GM12878 (cell line): ENCODE data around the gene NR2F1-AS1. TPM values are rescaled to one million over a fixed set of nuclear protein-coding genes. Genes with fewer than 3 reads are reported as not detected.

ENCODE experiments used
- ATAC-seq: fragments of 200-7000 bp; cut with Tn5 transposase; 3 replicates; pipeline ENCODE4 v1.9.1; 2020; ENCODE audit warnings: mild to moderate bottlenecking, moderate library complexity
- BruUV-seq: library from RNA; stranded (reverse); fragments of 400-500 nt; replicated peaks from 2 replicates; lab custom pipeline; 2021; lab: Mats Ljungman, UMichigan
- CTCF ChIA-PET: fragments of 300-600 bp; sonication (Branson Sonifier 250); formaldehyde crosslinking; extraction: SDS; loops from one replicate; lab custom pipeline; 2021; ENCODE audit warnings: inconsistent platforms; lab: Yijun Ruan, JAX
- POLR2A ChIA-PET: fragments of 350-600 bp; formaldehyde crosslinking; extraction: SDS; loops from one replicate; lab custom pipeline; 2021; ENCODE audit warnings: inconsistent platforms; lab: Charles Lee
- RAD21 ChIA-PET: fragments of 300-600 bp; sonication (Branson Sonifier 250); formaldehyde crosslinking; loops from one replicate; lab custom pipeline; 2023; ENCODE audit warnings: antibody characterized with exemption; ENCODE audit not compliant: unreplicated experiment; lab: Charles Lee
- SMC1A ChIA-PET: fragments of 300-600 bp; sonication (Branson Sonifier 250); formaldehyde crosslinking; loops from one replicate; lab custom pipeline; 2023; ENCODE audit not compliant: unreplicated experiment, uncharacterized antibody; lab: Charles Lee
- DNase-seq: peaks from one replicate; pipeline ENCODE4 v3.0.0-alpha.2; 2011; ENCODE audit warnings: low read depth, low spot score
- FAIRE-seq: peaks from 3 replicates; lab custom pipeline; 2011; peaks lifted over from hg19 to GRCh38; lab: Jason Lieb, UNC
- H2AFZ ChIP-seq: 2 replicates; pipeline ENCODE4 v1.6.0; 2011; ENCODE audit warnings: low read depth, low read length, control low read depth; ENCODE audit not compliant: control insufficient read depth
- H3K27ac ChIP-seq: 2 replicates; pipeline ENCODE4 v1.5.1; 2011; ENCODE audit warnings: control low read depth; ENCODE audit not compliant: control insufficient read depth, insufficient read depth
- H3K27me3 ChIP-seq, 2 experiments: replicated peaks in 1 of 2; 2 replicates each; pipeline versions ENCODE4 v1.6.0 to v1.6.1; 2011; ENCODE audit warnings: low read length in 1 of 2; ENCODE audit not compliant: control insufficient read depth in 2 of 2, insufficient read depth in 2 of 2
- H3K36me3 ChIP-seq, 2 experiments: 2 replicates each; pipeline ENCODE4 v1.5.1; 2011; ENCODE audit warnings: low read length in 1 of 2; ENCODE audit not compliant: control insufficient read depth in 2 of 2, insufficient read depth in 2 of 2
- H3K4me1 ChIP-seq: 2 replicates; pipeline ENCODE4 v1.6.1; 2011; ENCODE audit warnings: mild to moderate bottlenecking, low read length, moderate library complexity, mixed read lengths; ENCODE audit not compliant: control insufficient read depth, insufficient read depth
- H3K4me2 ChIP-seq: 2 replicates; pipeline ENCODE4 v1.6.0; 2011; ENCODE audit warnings: control low read depth; ENCODE audit not compliant: control insufficient read depth, insufficient read depth
- H3K4me3 ChIP-seq: fragments of 200-600 bp; sonication (generic); 2 replicates; pipeline ENCODE4 v1.5.1; 2016
- H3K79me2 ChIP-seq: 2 replicates; pipeline ENCODE4 v1.6.0; 2011; ENCODE audit warnings: low read length; ENCODE audit not compliant: control insufficient read depth, insufficient read depth
- H3K9ac ChIP-seq: 2 replicates; pipeline ENCODE4 v1.8.0; 2011; ENCODE audit warnings: low read length, control low read depth, mixed read lengths; ENCODE audit not compliant: control insufficient read depth, insufficient read depth
- H3K9me3 ChIP-seq: replicated peaks from 3 replicates; pipeline ENCODE4 v1.5.1; 2011; ENCODE audit warnings: mild to moderate bottlenecking, low read length; ENCODE audit not compliant: control insufficient read depth, insufficient read depth
- H4K20me1 ChIP-seq: 2 replicates; pipeline ENCODE4 v1.6.0; 2011; ENCODE audit not compliant: control insufficient read depth, insufficient read depth
- EP300 ChIP-seq, 2 experiments: fragments of 150-350 bp in 1 of 2; IDR thresholded peaks; 2 replicates each; pipeline ENCODE4 v1.6.1; 2011 to 2012; ENCODE audit warnings: low read depth in 2 of 2, low read length in 2 of 2, borderline replicate concordance in 1 of 2, improper control_type of control experiment in 1 of 2, inconsistent platforms in 1 of 2; ENCODE audit not compliant: control insufficient read depth in 1 of 2
- IRF3 ChIP-seq: fragments of 450-650 bp; IDR thresholded peaks from 2 replicates; pipeline ENCODE4 v1.6.1; 2014; ENCODE audit warnings: mild to moderate bottlenecking
- KAT2A ChIP-seq: conservative IDR thresholded peaks from 2 replicates; pipeline ENCODE4 v1.6.1; 2011; ENCODE audit warnings: low read depth, low read length; ENCODE audit not compliant: control insufficient read depth
- SKIL ChIP-seq: fragments of 450-650 bp; IDR thresholded peaks from 2 replicates; pipeline ENCODE4 v1.6.1; 2017; ENCODE audit warnings: mild to moderate bottlenecking, low read depth, inconsistent platforms; ENCODE audit not compliant: poor library complexity, severe bottlenecking
- SRF ChIP-seq, 2 experiments: IDR thresholded peaks; 2 replicates each; pipeline ENCODE4 v1.6.1; 2011; ENCODE audit warnings: low read depth in 2 of 2, low read length in 2 of 2, mild to moderate bottlenecking in 1 of 2, moderate library complexity in 1 of 2
- STAT1 ChIP-seq: fragments of 450-650 bp; conservative IDR thresholded peaks from 2 replicates; pipeline ENCODE4 v1.6.1; 2014; ENCODE audit warnings: antibody characterized with exemption, mild to moderate bottlenecking
- TCF3 ChIP-seq: IDR thresholded peaks from 2 replicates; pipeline ENCODE4 v1.6.1; 2012; ENCODE audit warnings: low read depth, mild to moderate bottlenecking, low read length, borderline replicate concordance; ENCODE audit not compliant: insufficient read depth
- WRNIP1 ChIP-seq: IDR thresholded peaks from 2 replicates; pipeline ENCODE4 v1.6.1; 2011; ENCODE audit warnings: low read depth, low read length, improper control_type of control experiment, borderline replicate concordance
- ZBTB4 ChIP-seq: fragments of 450-650 bp; formaldehyde crosslinking; IDR thresholded peaks from 2 replicates; pipeline ENCODE4 v1.4.0; 2022; ENCODE audit warnings: mild to moderate bottlenecking, moderate library complexity
- ZNF207 ChIP-seq: fragments of 450-650 bp; IDR thresholded peaks from 2 replicates; pipeline ENCODE4 v1.6.1; 2014; ENCODE audit warnings: antibody characterized with exemption, mild to moderate bottlenecking, borderline replicate concordance
- WGBS: methylation state at CpG from one replicate; pipeline ENCODE4 v1.1.6; 2016; ENCODE audit warnings: low lambda C conversion rate; ENCODE audit not compliant: insufficient replicate concordance, insufficient coverage; ENCODE audit errors: missing lambda C conversion rate; 5-methylcytosine and 5-hydroxymethylcytosine counted together
- in situ Hi-C: fragments of 300-500 bp; cut with MboI; formaldehyde crosslinking; loops from 9 replicates; pipeline ENCODE4 v1.14.3; 2018; ENCODE audit warnings: mixed read lengths
- intact Hi-C: fragments of 100-400 bp; cut with micrococcal nuclease; formaldehyde crosslinking; loops from one replicate; pipeline ENCODE4 v1.14.2; 2022; ENCODE audit not compliant: unreplicated experiment
- polyA plus RNA-seq, 11 experiments: library from polyadenylated mRNA; depleted of rRNA in 4 of 11; unstranded in 6 of 11; stranded (reverse) in 5 of 11; fragments of >200 nt; fragmentation: Nextera tagmentation in 4 of 11; fragmentation: Illumina TruSeq in 1 of 11; extraction: Ambion mirVana in 4 of 11; extraction: Trizol in 1 of 11; gene quantifications; 1 replicate in 1 of 11; 2 replicates in 10 of 11; pipeline versions ENCODE4 v1.2.1 to v1.2.3, GENCODE V29; 2011 to 2016; ENCODE audit warnings: inconsistent platforms in 2 of 11, missing spikeins in 2 of 11, low read depth in 1 of 11
- total RNA-seq, 4 experiments: library from RNA; depleted of rRNA in 3 of 4; stranded (reverse); fragments of >200 nt in 3 of 4; fragmentation: Illumina TruSeq in 1 of 4; extraction: Trizol in 1 of 4; gene quantifications; 2 replicates each; pipeline versions ENCODE4 v1.2.1 to v1.2.3, GENCODE V29; 2013 to 2021
- TF ChIP-seq, protein P1 (sequence below): IDR thresholded peaks from 2 replicates; pipeline ENCODE4 v1.6.1; 2011; ENCODE audit warnings: borderline replicate concordance, low read depth, mild to moderate bottlenecking, moderate library complexity, low read length; ENCODE audit not compliant: insufficient read depth, poor library complexity, severe bottlenecking
- TF ChIP-seq, protein P2 (sequence below): IDR thresholded peaks from 2 replicates; pipeline ENCODE4 v1.6.1; 2011; ENCODE audit warnings: borderline replicate concordance, low read depth, mild to moderate bottlenecking, moderate library complexity, mixed read lengths, low read length; ENCODE audit not compliant: insufficient read depth; ENCODE audit errors: extremely low read length

NR2F1-AS1 gene
- total and polyA plus RNA-seq, 10 of the 15 experiments (the other 5 are each of a cell fraction or from before 2014, with no cell fraction given), result 0.11 to 0.85 (median 0.27) TPM

GRCh38 chr5:93430673-93431199, 150.3 kb downstream of the NR2F1-AS1 start (continued):
- TF ChIP-seq ZBTB4 (CRISPR knock-in tag) (no peak), STAT1 (no peak), ZNF207 (no peak), IRF3 (no peak)
- TF ChIP-seq, protein P1, sequence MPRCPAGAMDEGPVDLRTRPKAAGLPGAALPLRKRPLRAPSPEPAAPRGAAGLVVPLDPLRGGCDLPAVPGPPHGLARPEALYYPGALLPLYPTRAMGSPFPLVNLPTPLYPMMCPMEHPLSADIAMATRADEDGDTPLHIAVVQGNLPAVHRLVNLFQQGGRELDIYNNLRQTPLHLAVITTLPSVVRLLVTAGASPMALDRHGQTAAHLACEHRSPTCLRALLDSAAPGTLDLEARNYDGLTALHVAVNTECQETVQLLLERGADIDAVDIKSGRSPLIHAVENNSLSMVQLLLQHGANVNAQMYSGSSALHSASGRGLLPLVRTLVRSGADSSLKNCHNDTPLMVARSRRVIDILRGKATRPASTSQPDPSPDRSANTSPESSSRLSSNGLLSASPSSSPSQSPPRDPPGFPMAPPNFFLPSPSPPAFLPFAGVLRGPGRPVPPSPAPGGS, result no peak

- in situ Hi-C loops, result no loop called here
- DNase-seq (no peak), ATAC-seq (no peak), FAIRE-seq (no peak)
- Histone ChIP-seq H3K36me3 (no peaks in the 10 kb centered on the region), H3K4me3 (no peak overlapping the region), H2AFZ (no peak overlapping the region), H4K20me1 (no peaks in the 10 kb centered on the region), H3K4me2 (no peak overlapping the region), H3K9ac (no peak overlapping the region), H3K4me1 (no peaks in the 10 kb centered on the region), H3K79me2 (no peaks in the 10 kb centered on the region), H3K27me3 (no peaks in the 10 kb centered on the region), H3K9me3 (no peaks in the 10 kb centered on the region), H3K27ac (no peak overlapping the region)
- intact Hi-C loops, result no loop called here
- RAD21 ChIA-PET, result no interaction called here
- POLR2A ChIA-PET, result no interaction called here
- no TSS peak for BruUV-seq
- CTCF ChIA-PET, result no interaction called here
- SMC1A ChIA-PET, result interaction anchor here (1.4 kb wide), 2 partner anchors 9 to 13 kb away, joined by 5 read pairs; no protein-coding TSS in a partner anchor
- WGBS, result 20% methylated on average over 8 of the region's 8 CpGs
- TF ChIP-seq TCF3 (no peak), EP300 (IDR thresholded peaks at IDR 0.05; ENCODE audit: borderline replicate concordance in 1 of 2, control insufficient read depth in 1 of 2, low read depth in 2 of 2, low read length in 2 of 2) (no peak), SRF (IDR thresholded peaks at IDR 0.05; ENCODE audit: low read depth in 2 of 2, low read length in 2 of 2) (no peak), KAT2A (no peak), WRNIP1 (no peak), SKIL (no peak)
- TF ChIP-seq, protein P2, sequence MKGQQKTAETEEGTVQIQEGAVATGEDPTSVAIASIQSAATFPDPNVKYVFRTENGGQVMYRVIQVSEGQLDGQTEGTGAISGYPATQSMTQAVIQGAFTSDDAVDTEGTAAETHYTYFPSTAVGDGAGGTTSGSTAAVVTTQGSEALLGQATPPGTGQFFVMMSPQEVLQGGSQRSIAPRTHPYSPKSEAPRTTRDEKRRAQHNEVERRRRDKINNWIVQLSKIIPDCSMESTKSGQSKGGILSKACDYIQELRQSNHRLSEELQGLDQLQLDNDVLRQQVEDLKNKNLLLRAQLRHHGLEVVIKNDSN, result no peak
These were observed 150.9 kb downstream of the NR2F1-AS1 start for GRCh38 chr5:93430118-93430517.
